HL-60 (cell line): ENCODE results near the gene FOXO6.

Experiments used
- DNase-seq, 2 experiments: peaks; one replicate each; pipeline ENCODE4 v3.0.0-alpha.2; 2010 to 2020; ENCODE audit warnings: low read depth in 1 of 2, low spot score in 1 of 2
- H3K27ac ChIP-seq: fragments of 250-450 bp; sonication (Bioruptor Pico); replicated peaks from 2 replicates; pipeline ENCODE4 v1.5.1; 2020; ENCODE audit warnings: mild to moderate bottlenecking, moderate library complexity
- H3K27me3 ChIP-seq: fragments of 250-450 bp; sonication (Bioruptor Pico); 2 replicates; pipeline ENCODE4 v1.5.1; 2021; ENCODE audit warnings: mild to moderate bottlenecking, moderate library complexity; ENCODE audit not compliant: insufficient read depth, poor library complexity, severe bottlenecking
- H3K4me3 ChIP-seq: replicated peaks from 2 replicates; pipeline ENCODE4 v1.5.1; 2011; ENCODE audit warnings: mild to moderate bottlenecking, control low read depth, low read length; ENCODE audit not compliant: insufficient read depth
- GABPA ChIP-seq: IDR thresholded peaks from 2 replicates; pipeline ENCODE4 v1.6.1; 2012; ENCODE audit warnings: low read depth
- POLR2AphosphoS5 ChIP-seq: IDR thresholded peaks from 2 replicates; pipeline ENCODE4 v1.6.1; 2012; ENCODE audit warnings: low read depth
- SPI1 ChIP-seq: IDR thresholded peaks from 2 replicates; pipeline ENCODE4 v1.6.1; 2012; ENCODE audit warnings: low read depth, mild to moderate bottlenecking, borderline replicate concordance
- TF ChIP-seq, protein P1 (sequence below): IDR thresholded peaks from one replicate; pipeline ENCODE4 v1.5.1; 2011; ENCODE audit warnings: low read length, control low read depth, inconsistent platforms; ENCODE audit not compliant: insufficient read depth
- TF ChIP-seq, protein P2 (sequence below): IDR thresholded peaks from 2 replicates; pipeline ENCODE4 v1.6.1; 2012; ENCODE audit warnings: low read depth; ENCODE audit not compliant: insufficient replicate concordance

The FOXO6 gene

DNA sequence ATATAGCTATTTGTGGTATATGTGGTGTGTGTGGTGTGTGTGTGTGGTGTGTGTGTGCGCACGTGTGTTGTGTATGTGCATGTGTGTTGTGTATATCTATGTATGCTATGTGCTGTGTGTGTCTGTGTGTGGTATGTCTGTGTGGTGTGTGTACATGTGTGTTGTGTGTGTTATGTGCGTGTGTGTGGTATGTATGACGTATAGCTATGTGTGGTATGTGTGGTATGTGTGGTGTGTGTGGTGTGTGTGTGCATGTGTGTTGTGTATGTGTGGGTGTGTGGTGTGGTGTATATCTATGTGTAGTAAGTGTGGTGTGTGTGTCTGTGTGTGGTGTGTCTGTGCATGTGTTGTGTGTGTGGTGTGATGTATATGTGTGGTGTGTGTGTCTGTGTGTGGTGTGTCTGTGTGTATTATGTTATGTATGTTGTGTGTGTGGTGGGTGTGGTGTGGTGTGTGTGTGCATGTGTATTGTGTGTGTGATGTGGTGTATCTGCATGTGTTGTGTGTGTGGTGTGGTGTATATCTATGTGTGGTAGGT, 63.4 kb downstream of the FOXO6 start:
- H3K27me3 ChIP-seq: no peaks in the 10 kb centered on the region
- no peak for DNase-seq
- TF ChIP-seq POLR2AphosphoS5 (no peak), SPI1 (no peak), GABPA (no peak)
- TF ChIP-seq, protein P1, sequence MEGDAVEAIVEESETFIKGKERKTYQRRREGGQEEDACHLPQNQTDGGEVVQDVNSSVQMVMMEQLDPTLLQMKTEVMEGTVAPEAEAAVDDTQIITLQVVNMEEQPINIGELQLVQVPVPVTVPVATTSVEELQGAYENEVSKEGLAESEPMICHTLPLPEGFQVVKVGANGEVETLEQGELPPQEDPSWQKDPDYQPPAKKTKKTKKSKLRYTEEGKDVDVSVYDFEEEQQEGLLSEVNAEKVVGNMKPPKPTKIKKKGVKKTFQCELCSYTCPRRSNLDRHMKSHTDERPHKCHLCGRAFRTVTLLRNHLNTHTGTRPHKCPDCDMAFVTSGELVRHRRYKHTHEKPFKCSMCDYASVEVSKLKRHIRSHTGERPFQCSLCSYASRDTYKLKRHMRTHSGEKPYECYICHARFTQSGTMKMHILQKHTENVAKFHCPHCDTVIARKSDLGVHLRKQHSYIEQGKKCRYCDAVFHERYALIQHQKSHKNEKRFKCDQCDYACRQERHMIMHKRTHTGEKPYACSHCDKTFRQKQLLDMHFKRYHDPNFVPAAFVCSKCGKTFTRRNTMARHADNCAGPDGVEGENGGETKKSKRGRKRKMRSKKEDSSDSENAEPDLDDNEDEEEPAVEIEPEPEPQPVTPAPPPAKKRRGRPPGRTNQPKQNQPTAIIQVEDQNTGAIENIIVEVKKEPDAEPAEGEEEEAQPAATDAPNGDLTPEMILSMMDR: no peak
- TF ChIP-seq, protein P2, sequence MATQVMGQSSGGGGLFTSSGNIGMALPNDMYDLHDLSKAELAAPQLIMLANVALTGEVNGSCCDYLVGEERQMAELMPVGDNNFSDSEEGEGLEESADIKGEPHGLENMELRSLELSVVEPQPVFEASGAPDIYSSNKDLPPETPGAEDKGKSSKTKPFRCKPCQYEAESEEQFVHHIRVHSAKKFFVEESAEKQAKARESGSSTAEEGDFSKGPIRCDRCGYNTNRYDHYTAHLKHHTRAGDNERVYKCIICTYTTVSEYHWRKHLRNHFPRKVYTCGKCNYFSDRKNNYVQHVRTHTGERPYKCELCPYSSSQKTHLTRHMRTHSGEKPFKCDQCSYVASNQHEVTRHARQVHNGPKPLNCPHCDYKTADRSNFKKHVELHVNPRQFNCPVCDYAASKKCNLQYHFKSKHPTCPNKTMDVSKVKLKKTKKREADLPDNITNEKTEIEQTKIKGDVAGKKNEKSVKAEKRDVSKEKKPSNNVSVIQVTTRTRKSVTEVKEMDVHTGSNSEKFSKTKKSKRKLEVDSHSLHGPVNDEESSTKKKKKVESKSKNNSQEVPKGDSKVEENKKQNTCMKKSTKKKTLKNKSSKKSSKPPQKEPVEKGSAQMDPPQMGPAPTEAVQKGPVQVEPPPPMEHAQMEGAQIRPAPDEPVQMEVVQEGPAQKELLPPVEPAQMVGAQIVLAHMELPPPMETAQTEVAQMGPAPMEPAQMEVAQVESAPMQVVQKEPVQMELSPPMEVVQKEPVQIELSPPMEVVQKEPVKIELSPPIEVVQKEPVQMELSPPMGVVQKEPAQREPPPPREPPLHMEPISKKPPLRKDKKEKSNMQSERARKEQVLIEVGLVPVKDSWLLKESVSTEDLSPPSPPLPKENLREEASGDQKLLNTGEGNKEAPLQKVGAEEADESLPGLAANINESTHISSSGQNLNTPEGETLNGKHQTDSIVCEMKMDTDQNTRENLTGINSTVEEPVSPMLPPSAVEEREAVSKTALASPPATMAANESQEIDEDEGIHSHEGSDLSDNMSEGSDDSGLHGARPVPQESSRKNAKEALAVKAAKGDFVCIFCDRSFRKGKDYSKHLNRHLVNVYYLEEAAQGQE: no peak
- H3K4me3 ChIP-seq: no peak overlapping the region
- no peak overlapping the region for H3K27ac ChIP-seq

DNA sequence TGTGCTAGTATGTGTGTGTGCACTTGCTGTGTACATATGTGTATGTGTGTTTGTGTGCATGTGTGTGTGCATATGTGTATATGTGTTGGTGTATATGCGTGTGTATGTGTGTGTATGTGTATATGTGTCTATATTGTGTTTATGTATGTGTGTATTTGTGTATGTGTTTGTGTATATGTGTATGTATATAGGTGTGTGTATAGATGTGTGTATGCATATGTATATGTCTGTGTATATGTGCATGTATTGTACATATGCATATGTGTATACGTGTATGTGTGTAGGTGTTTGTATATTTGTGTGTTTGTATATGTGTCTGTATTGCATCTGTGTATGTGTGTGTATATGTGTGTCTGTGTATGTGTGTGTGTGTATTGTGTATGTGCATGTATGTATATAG, 64.1 kb downstream of the FOXO6 start:
- TF ChIP-seq POLR2AphosphoS5: no peak
- no peak for TF ChIP-seq SPI1
- TF ChIP-seq, protein P1: no peak
- no peak for TF ChIP-seq GABPA
- TF ChIP-seq, protein P2: no peak
- no peak overlapping the region for H3K4me3 ChIP-seq
- DNase-seq: no peak
- no peak overlapping the region for H3K27ac ChIP-seq
- H3K27me3 ChIP-seq: no peaks in the 10 kb centered on the region

DNA sequence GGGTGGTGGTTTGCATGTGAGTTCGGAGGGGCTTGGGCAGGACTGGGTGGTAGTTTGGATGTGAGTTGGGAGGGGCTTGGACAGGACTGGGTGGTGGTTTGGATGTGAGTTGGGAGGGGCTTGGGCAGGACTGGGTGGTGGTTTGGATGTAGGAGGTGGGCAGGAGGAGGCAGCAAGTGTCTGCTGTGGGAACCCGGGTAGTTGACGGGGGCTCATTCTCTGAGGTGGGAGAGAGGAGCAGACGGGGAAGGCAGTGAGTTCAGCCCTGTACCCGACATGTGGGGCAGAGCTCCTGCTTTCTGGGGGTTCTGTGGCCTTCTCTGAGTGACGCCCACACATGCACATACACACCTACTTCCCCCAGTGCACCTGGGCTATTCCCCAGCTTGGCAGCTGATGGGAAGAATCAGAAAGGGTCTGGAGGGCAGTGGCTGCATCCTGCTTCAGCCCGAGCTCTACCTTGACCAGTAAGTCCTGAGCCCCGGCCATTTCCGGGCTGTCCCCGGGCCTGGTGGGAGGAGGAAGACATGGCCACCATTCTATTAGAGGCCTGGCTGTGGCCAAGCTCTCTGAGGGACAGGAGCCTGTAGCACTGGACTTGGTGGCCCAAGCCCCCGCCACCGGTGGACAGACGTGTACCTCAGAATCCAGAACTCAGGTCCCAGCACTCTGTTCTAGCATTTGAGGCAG, 65.1 kb downstream of the FOXO6 start:
- TF ChIP-seq, protein P2: no peak
- TF ChIP-seq GABPA (no peak), SPI1 (no peak), POLR2AphosphoS5 (no peak)
- TF ChIP-seq, protein P1: no peak
- H3K27me3 ChIP-seq: no peaks in the 10 kb centered on the region
- no peak for DNase-seq

More for the DNA sequence above, 65.1 kb downstream of the FOXO6 start:
- Histone ChIP-seq H3K4me3 (no peak overlapping the region), H3K27ac (no peak overlapping the region)
